Thyroid gland (tissue), 4 donors: ENCODE data around the gene TENT5A. TPM values are rescaled to one million over a fixed set of nuclear protein-coding genes. Genes with fewer than 3 reads are reported as not detected.

Experiments used
- DNase-seq, 2 donors: peaks; one replicate each; pipeline ENCODE4 v3.0.0-alpha.2; 2019
- H3K27ac ChIP-seq, 3 donors: fragments of 200-600 bp; sonication (generic); 1 replicate in 2 of 3; 2 replicates in 1 of 3; pipeline ENCODE4 v1.5.1; 2016 to 2019; ENCODE audit warnings: mild to moderate bottlenecking in 1 of 3, moderate library complexity in 1 of 3
- H3K27me3 ChIP-seq: fragments of 200-600 bp; sonication (generic); one replicate; pipeline ENCODE4 v1.5.1; 2019
- H3K36me3 ChIP-seq, 2 donors: fragments of 200-600 bp; sonication (generic); one replicate each; pipeline ENCODE4 v1.5.1; 2016 to 2019
- H3K4me1 ChIP-seq, 2 donors: fragments of 200-600 bp; sonication (generic); one replicate each; pipeline ENCODE4 v1.5.1; 2017 to 2019
- H3K4me3 ChIP-seq, 3 donors: fragments of 200-600 bp; sonication (generic); replicated peaks in 1 of 3; 1 replicate in 2 of 3; 2 replicates in 1 of 3; pipeline ENCODE4 v1.5.1; 2016; ENCODE audit warnings: mild to moderate bottlenecking in 1 of 3
- H3K9me3 ChIP-seq: fragments of 200-600 bp; sonication (generic); one replicate; pipeline ENCODE4 v1.5.1; 2017
- POLR2A ChIP-seq, 2 donors: fragments of 450-650 bp; IDR thresholded peaks; one replicate each; pipeline ENCODE4 v1.6.1; 2017; ENCODE audit warnings: antibody characterized with exemption in 2 of 2, mild to moderate bottlenecking in 2 of 2, moderate library complexity in 1 of 2
- WGBS, 2 donors: methylation state at CpG; one replicate each; pipeline ENCODE4 v1.1.5; 2017; 5-methylcytosine and 5-hydroxymethylcytosine counted together
- intact Hi-C: fragments of 100-400 bp; cut with DNase I; formaldehyde crosslinking; loops from one replicate; pipeline ENCODE4 v1.15.1; 2023
- total RNA-seq, 4 donors: library from RNA; depleted of rRNA; stranded (reverse); fragments of >200 nt; gene quantifications; one replicate each; pipeline ENCODE4 v1.2.3, GENCODE V29; 2016
- TF ChIP-seq, protein P1 (sequence below), 6 experiments: fragments of 200-600 bp in 3 of 6; fragments of 450-650 bp in 3 of 6; sonication (generic) in 3 of 6; IDR thresholded peaks; one replicate each; pipeline ENCODE4 v1.5.1; 2016 to 2019; ENCODE audit warnings: antibody characterized with exemption in 6 of 6, mild to moderate bottlenecking in 2 of 6, inconsistent platforms in 1 of 6, moderate library complexity in 1 of 6

Gene TENT5A
- total RNA-seq, 4 donors from 2014 or later: 18.4 to 40.3 (median 27.7) TPM

DNA sequence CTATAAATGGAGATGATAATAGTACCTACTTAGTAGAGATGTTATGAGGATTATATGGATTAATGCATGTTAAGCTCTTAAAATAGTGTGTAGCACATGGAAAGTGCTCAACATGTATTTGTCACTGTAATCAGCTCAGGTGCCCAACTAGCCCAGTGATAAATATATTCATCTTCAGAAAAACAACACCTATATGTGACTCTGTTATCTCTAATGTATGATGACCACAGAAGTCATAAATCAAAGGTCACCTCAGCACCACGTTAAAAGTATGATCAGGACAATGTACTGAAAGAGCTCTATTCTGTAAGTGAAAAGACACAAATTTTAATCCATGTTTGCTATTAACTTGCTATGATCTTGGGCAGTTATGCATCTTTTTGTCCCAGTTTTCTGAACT, 36.8 kb upstream of the TENT5A start:
- intact Hi-C loops: no loop called here
- H3K4me1 ChIP-seq: peaks cover 10 to 11% of the 10 kb centered on the region in 2 donors
- H3K4me3 ChIP-seq: no peak overlapping the region
- H3K27ac ChIP-seq: no peak overlapping the region
- no peak for DNase-seq
- no peaks in the 10 kb centered on the region for H3K27me3 ChIP-seq
- no peaks in the 10 kb centered on the region for H3K36me3 ChIP-seq
- TF ChIP-seq POLR2A (IDR thresholded peaks at IDR 0.05): no peak
- TF ChIP-seq, protein P1, sequence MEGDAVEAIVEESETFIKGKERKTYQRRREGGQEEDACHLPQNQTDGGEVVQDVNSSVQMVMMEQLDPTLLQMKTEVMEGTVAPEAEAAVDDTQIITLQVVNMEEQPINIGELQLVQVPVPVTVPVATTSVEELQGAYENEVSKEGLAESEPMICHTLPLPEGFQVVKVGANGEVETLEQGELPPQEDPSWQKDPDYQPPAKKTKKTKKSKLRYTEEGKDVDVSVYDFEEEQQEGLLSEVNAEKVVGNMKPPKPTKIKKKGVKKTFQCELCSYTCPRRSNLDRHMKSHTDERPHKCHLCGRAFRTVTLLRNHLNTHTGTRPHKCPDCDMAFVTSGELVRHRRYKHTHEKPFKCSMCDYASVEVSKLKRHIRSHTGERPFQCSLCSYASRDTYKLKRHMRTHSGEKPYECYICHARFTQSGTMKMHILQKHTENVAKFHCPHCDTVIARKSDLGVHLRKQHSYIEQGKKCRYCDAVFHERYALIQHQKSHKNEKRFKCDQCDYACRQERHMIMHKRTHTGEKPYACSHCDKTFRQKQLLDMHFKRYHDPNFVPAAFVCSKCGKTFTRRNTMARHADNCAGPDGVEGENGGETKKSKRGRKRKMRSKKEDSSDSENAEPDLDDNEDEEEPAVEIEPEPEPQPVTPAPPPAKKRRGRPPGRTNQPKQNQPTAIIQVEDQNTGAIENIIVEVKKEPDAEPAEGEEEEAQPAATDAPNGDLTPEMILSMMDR (IDR thresholded peaks at IDR 0.05): no peak
- no peaks in the 10 kb centered on the region for H3K9me3 ChIP-seq
- 72 to 73% methylated on average over 1 of the region's 1 CpG for WGBS, 2 donors

DNA sequence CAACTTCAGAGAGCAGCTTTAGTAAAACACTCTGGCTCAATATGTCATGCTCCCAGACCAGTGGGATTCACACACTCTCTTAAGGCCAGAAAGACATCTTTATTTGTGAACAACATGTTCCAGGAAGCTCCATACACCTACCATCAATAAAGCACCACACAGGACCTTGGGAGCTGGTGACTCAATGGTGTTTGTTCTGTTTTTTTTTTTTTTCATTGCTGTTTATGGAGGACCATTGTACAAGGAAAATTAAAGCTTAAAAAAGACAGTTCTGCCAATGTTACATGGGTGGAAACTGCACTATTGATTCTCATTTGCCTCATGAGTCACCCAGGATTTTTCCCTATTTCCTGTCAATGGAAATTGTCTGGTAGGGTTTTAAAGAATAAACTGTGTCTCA, 36.3 kb upstream of the TENT5A start:
- Histone ChIP-seq H3K27me3 (no peaks in the 10 kb centered on the region), H3K9me3 (no peaks in the 10 kb centered on the region), H3K36me3 (no peaks in the 10 kb centered on the region), H3K4me3 (no peak overlapping the region), H3K27ac (no peak overlapping the region), H3K4me1 (peaks cover 10 to 11% of the 10 kb centered on the region in 2 donors)
- TF ChIP-seq, protein P1 (IDR thresholded peaks at IDR 0.05): no peak
- no peak for TF ChIP-seq POLR2A (IDR thresholded peaks at IDR 0.05)
- intact Hi-C loops: no loop called here
- DNase-seq: no peak

DNA sequence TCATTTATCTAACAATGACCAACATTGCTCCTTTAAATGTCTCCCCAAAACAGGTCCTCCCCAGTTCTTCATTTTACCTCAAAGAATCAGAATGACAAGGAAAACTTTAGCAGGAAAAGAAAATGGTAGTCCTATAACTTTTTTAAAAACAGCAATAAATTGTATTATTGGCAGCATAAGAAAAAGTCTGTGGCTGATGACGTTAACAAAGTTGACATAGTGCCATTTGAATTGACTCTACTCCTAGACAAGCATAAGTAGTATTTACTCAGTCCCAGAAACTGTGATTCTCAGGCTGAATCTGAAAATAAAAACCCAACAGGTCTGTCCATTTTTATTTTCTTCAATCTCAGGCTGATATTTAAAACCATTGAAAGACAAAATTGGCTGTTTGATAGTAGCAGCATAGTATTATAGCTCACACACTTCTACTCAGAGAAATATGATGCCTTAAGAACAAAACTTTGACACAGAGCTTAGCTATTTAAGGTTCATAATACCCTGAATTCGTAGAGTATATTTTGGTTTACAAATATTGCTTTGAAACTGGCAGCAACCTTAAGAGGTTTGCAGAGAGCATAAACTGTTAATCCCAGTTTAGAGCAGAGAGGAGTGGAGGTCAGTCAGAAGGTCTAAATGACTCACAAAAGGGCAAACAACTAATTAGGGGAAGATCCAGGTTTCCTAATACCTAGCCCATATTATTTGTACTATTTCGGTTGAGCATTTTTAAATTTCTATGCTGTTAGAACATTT, 35.0 kb upstream of the TENT5A start:
- Histone ChIP-seq H3K4me3 (no peak overlapping the region), H3K36me3 (no peaks in the 10 kb centered on the region), H3K4me1 (peaks cover 10 to 11% of the 10 kb centered on the region in 2 donors), H3K27me3 (no peaks in the 10 kb centered on the region), H3K9me3 (no peaks in the 10 kb centered on the region), H3K27ac (peak overlapping the region in 2 of 3 donors; percentile 2 to 30)
- no peak for DNase-seq
- WGBS, 2 donors: 47 to 54% methylated on average over 3 of the region's 3 CpGs
- intact Hi-C loops: no loop called here
- no peak for TF ChIP-seq POLR2A (IDR thresholded peaks at IDR 0.05)
- TF ChIP-seq, protein P1 (IDR thresholded peaks at IDR 0.05): no peak

DNA sequence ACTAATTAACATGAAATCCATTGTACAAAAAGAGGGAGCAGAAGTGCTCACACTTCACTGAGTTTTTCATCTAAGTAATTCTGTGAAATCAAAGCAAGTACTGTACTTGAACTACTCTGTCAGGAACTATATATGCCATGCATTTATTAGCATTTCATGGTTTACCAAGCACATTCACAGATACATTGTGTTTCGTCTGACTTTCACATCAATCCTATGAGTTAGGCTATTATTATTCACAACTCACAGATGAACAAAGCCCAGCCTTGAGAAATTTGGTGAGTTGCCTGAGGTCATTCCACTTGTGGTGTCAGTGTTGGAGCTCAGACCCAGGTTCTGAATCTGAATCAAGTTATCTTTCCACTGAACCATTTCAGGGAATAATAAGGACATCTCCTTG, 33.7 kb upstream of the TENT5A start:
- no peak for TF ChIP-seq POLR2A (IDR thresholded peaks at IDR 0.05)
- TF ChIP-seq, protein P1 (IDR thresholded peaks at IDR 0.05): no peak
- 59 to 73% methylated on average over 1 of the region's 1 CpG for WGBS, 2 donors
- peaks cover 10 to 11% of the 10 kb centered on the region in 2 donors for H3K4me1 ChIP-seq
- H3K27ac ChIP-seq: no peak overlapping the region
- no peak for DNase-seq
- H3K4me3 ChIP-seq: no peak overlapping the region
- intact Hi-C loops: no loop called here
- H3K36me3 ChIP-seq: no peaks in the 10 kb centered on the region
- no peaks in the 10 kb centered on the region for H3K27me3 ChIP-seq
- H3K9me3 ChIP-seq: no peaks in the 10 kb centered on the region

- no peak overlapping the region for H3K27ac ChIP-seq
- TF ChIP-seq POLR2A (IDR thresholded peaks at IDR 0.05): no peak
- TF ChIP-seq, protein P1 (IDR thresholded peaks at IDR 0.05): no peak
- peaks cover 10 to 11% of the 10 kb centered on the region in 2 donors for H3K4me1 ChIP-seq
- intact Hi-C loops: no loop called here
- no peaks in the 10 kb centered on the region for H3K36me3 ChIP-seq
- DNase-seq: no peak
- no peak overlapping the region for H3K4me3 ChIP-seq
- WGBS, 2 donors: 72 to 74% methylated on average over 2 of the region's 2 CpGs
- H3K27me3 ChIP-seq: no peaks in the 10 kb centered on the region
- no peaks in the 10 kb centered on the region for H3K9me3 ChIP-seq
Measured at GRCh38 chr6:81785377-81785776, 32.9 kb upstream of the TENT5A start.
